ENCODE measurements around the gene CCM2.

DNA sequence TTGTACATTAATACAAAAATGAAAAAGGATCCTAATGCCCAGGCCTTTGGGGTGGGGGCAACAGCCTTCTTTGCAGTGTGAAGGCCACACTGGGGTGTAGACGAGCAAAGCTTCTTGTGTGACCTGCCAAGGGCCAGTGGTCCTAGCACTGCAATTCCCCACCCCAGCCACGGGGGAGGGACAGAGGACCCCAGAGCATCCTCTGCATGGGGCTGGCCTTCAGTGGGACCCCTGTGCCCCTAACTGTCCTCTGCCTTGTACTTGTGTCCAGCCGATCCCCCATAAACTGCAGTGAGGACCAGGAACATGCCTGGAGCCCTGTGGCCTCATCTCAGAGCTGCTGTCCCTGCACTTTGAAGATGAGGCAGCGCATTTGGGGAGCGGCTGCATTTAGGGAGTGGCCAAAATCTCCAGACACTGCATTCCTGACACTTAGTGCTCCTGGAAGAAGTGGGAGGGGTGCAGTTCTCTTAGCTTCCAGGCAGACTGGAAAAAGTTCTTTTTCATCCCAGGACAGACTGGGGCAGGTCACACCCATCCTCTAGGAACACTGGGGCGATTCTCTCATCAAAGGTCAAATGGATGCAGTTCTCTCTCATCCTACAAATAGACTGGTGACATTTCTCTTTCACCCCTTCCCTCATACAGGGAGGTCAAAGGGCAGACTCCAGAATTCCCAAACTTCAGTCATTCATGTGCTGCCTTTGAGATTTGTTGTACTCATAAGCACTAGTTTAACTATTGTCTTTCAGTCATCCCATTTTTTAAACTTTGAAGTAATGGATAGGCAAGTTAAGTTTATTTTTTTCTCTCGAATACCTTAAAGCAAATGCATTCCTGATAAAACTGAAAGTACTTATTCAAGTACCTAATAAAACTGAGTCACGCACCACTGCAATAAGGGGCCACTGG lies 20.3 kb upstream of the CCM2 start:
- TF ChIP-seq, protein P1, sequence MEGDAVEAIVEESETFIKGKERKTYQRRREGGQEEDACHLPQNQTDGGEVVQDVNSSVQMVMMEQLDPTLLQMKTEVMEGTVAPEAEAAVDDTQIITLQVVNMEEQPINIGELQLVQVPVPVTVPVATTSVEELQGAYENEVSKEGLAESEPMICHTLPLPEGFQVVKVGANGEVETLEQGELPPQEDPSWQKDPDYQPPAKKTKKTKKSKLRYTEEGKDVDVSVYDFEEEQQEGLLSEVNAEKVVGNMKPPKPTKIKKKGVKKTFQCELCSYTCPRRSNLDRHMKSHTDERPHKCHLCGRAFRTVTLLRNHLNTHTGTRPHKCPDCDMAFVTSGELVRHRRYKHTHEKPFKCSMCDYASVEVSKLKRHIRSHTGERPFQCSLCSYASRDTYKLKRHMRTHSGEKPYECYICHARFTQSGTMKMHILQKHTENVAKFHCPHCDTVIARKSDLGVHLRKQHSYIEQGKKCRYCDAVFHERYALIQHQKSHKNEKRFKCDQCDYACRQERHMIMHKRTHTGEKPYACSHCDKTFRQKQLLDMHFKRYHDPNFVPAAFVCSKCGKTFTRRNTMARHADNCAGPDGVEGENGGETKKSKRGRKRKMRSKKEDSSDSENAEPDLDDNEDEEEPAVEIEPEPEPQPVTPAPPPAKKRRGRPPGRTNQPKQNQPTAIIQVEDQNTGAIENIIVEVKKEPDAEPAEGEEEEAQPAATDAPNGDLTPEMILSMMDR (IDR thresholded peaks at IDR 0.05), result no peak
- no peak for TF ChIP-seq POLR2A (IDR thresholded peaks at IDR 0.05)
- TF ChIP-seq POLR2AphosphoS5 (IDR thresholded peaks at IDR 0.05), result no peak
